K562 (cell line): ENCODE data around the gene LRRC57. TPM values are rescaled to one million over a fixed set of nuclear protein-coding genes. Genes with fewer than 3 reads are reported as not detected.

ENCODE experiments used
- ATF3 ChIP-seq, 2 experiments: fragments of 450-650 bp in 1 of 2; sonication (generic) in 1 of 2; formaldehyde crosslinking in 1 of 2; IDR thresholded peaks in 1 of 2; conservative IDR thresholded peaks in 1 of 2; 2 replicates each; pipeline versions ENCODE4 v1.6.1 to v1.8.1; 2016 to 2023; ENCODE audit warnings: mild to moderate bottlenecking in 2 of 2, moderate library complexity in 2 of 2, inconsistent platforms in 1 of 2, missing genetic modification reagents in 1 of 2
- CBFB ChIP-seq: sonication (generic); formaldehyde crosslinking; IDR thresholded peaks from 2 replicates; pipeline ENCODE4 v1.4.0; 2020; ENCODE audit warnings: mild to moderate bottlenecking, missing genetic modification reagents
- DPF2 ChIP-seq: fragments of 450-650 bp; IDR thresholded peaks from 2 replicates; pipeline ENCODE4 v1.6.1; 2016
- FOXP1 ChIP-seq: sonication (generic); formaldehyde crosslinking; IDR thresholded peaks from 2 replicates; pipeline ENCODE4 v1.8.0; 2022; ENCODE audit warnings: mild to moderate bottlenecking, missing genetic modification reagents
- MIER1 ChIP-seq: fragments of 450-650 bp; IDR thresholded peaks from 2 replicates; pipeline ENCODE4 v1.6.1; 2016; ENCODE audit warnings: antibody characterized with exemption, mild to moderate bottlenecking, low read depth
- NONO ChIP-seq, 2 experiments: fragments of 200-400 bp in 1 of 2; fragments of 450-650 bp in 1 of 2; formaldehyde crosslinking in 1 of 2; IDR thresholded peaks; 2 replicates each; pipeline ENCODE4 v1.6.1; 2017; ENCODE audit warnings: low read depth in 2 of 2, mild to moderate bottlenecking in 2 of 2, moderate library complexity in 2 of 2, low read length in 1 of 2
- PRDM10 ChIP-seq: fragments of 450-650 bp; IDR thresholded peaks from 2 replicates; pipeline ENCODE4 v1.6.1; 2018; ENCODE audit not compliant: partially characterized antibody
- RBM17 ChIP-seq: fragments of 200-400 bp; formaldehyde crosslinking; IDR thresholded peaks from 2 replicates; pipeline ENCODE4 v1.6.1; 2017; ENCODE audit warnings: low read depth, mild to moderate bottlenecking, low read length, borderline replicate concordance
- SMAD1 ChIP-seq: fragments of 150-350 bp; IDR thresholded peaks from 2 replicates; pipeline ENCODE4 v1.6.1; 2014; ENCODE audit warnings: low read length, low read depth; ENCODE audit not compliant: partially characterized antibody
- THRA ChIP-seq: fragments of 450-650 bp; IDR thresholded peaks from 2 replicates; pipeline ENCODE4 v1.6.1; 2017; ENCODE audit warnings: mild to moderate bottlenecking, moderate library complexity
- TSC22D4 ChIP-seq: fragments of 450-650 bp; IDR thresholded peaks from 2 replicates; pipeline ENCODE4 v1.6.1; 2016; ENCODE audit warnings: missing genetic modification characterization, missing biosample characterization, control low read depth
- UBTF ChIP-seq, 2 experiments: IDR thresholded peaks; 2 replicates each; pipeline ENCODE4 v1.6.1; 2012; ENCODE audit warnings: improper control_type of control experiment in 2 of 2, low read depth in 2 of 2, low read length in 2 of 2, borderline replicate concordance in 1 of 2
- ZNF23 ChIP-seq: fragments of 250-450 bp; sonication (Bioruptor Pico); IDR thresholded peaks from 2 replicates; pipeline ENCODE4 v1.4.0; 2020; ENCODE audit warnings: mild to moderate bottlenecking
- ZNF239 ChIP-seq: fragments of 250-450 bp; sonication (Bioruptor Pico); IDR thresholded peaks from 2 replicates; pipeline ENCODE4 v1.4.0; 2020; ENCODE audit warnings: mild to moderate bottlenecking
- ZNF384 ChIP-seq: IDR thresholded peaks from 2 replicates; pipeline ENCODE4 v1.6.1; 2012; ENCODE audit warnings: low read depth, low read length, improper control_type of control experiment
- polyA plus RNA-seq, 8 experiments: library from polyadenylated mRNA; depleted of rRNA in 4 of 8; stranded (reverse) in 5 of 8; unstranded in 3 of 8; fragments of >200 nt; fragmentation: Nextera tagmentation in 2 of 8; fragmentation: Illumina TruSeq in 1 of 8; extraction: Ambion mirVana in 2 of 8; extraction: Trizol in 1 of 8; gene quantifications; 2 replicates each; pipeline versions ENCODE4 v1.2.1 to v1.2.3, GENCODE V29; 2011 to 2014; ENCODE audit warnings: inconsistent platforms in 1 of 8, missing spikeins in 1 of 8
- total RNA-seq, 7 experiments: library from RNA; depleted of rRNA in 6 of 7; stranded (reverse); fragments of >200 nt in 6 of 7; fragmentation: Illumina TruSeq in 2 of 7; extraction: Trizol in 2 of 7; gene quantifications; 2 replicates each; pipeline versions ENCODE4 v1.2.1 to v1.2.3, GENCODE V29; 2011 to 2021; ENCODE audit warnings: low replicate concordance in 1 of 7

The LRRC57 gene
- total and polyA plus RNA-seq, 9 of the 15 experiments (the other 6 are each of a cell fraction or from before 2014, with no cell fraction given), result 3.9 to 20.4 (median 14.8) TPM

- TF ChIP-seq UBTF (IDR thresholded peaks at IDR 0.05; ENCODE audit: borderline replicate concordance in 1 of 2, low read depth in 2 of 2, low read length in 2 of 2), result 0 out of 4 replicates have a peak, but pooled peaks have one; percentile 21 to 45
- TF ChIP-seq CBFB (CRISPR knock-in tag), result no peak
- TF ChIP-seq THRA, result no peak
- TF ChIP-seq ATF3 (IDR thresholded peaks at IDR 0.05), result no peak; the same call in 1 of the 2 replicates
- TF ChIP-seq ATF3 (CRISPR knock-in tag; conservative IDR thresholded peaks at IDR 0.05), result no peak
- no peak for TF ChIP-seq PRDM10
- TF ChIP-seq NONO (IDR thresholded peaks at IDR 0.05; ENCODE audit: low read depth in 2 of 2, low read length in 1 of 2), result no peak
- no peak for TF ChIP-seq FOXP1 (CRISPR knock-in tag)
- TF ChIP-seq DPF2, result peak; percentile 93
- no peak for TF ChIP-seq TSC22D4 (tag)
- no peak for TF ChIP-seq ZNF384
- TF ChIP-seq ZNF23 (CRISPR knock-in tag), result no peak
- TF ChIP-seq MIER1, result no peak
- no peak for TF ChIP-seq RBM17
- no peak for TF ChIP-seq SMAD1
- no peak for TF ChIP-seq ZNF239 (CRISPR knock-in tag)
Measured at GRCh38 chr15:42584031-42584765, 35.6 kb upstream of the LRRC57 start (continued).
